IPS-11a (cell line): ENCODE measurements around the gene C6orf120.

Experiments used
- H3K4me3 ChIP-seq: one replicate; pipeline ENCODE4 v1.5.1; 2013; ENCODE audit warnings: low read depth, low read length, control low read depth

C6orf120 gene

DNA sequence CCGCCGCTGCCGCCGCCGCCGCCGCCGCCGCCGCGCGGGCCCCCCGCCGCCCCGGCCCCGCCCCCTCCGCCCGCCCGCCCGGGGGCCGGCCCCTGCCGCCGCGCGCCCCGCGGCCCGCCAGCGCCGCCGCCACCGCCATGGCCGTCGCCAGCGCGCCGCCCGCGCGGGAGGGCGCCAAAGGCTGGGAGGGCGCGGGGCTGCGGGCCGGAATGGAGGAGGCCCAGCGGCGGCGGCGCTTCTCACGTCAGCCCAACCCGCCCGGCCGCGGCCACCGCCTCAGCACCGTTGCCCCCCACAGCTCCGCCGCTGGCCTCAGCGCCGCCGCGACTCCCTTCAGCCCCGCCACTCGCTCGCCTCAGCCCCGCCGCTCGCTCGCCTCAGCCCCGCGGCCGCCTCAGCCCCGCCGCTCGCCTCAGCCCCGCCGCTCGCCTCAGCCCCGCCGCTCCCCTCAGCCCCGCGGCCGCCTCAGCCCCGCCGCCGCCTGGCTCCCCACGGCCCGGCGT lies 22.1 kb downstream of the C6orf120 start:
- peak overlapping the region; percentile 40 for H3K4me3 ChIP-seq

DNA sequence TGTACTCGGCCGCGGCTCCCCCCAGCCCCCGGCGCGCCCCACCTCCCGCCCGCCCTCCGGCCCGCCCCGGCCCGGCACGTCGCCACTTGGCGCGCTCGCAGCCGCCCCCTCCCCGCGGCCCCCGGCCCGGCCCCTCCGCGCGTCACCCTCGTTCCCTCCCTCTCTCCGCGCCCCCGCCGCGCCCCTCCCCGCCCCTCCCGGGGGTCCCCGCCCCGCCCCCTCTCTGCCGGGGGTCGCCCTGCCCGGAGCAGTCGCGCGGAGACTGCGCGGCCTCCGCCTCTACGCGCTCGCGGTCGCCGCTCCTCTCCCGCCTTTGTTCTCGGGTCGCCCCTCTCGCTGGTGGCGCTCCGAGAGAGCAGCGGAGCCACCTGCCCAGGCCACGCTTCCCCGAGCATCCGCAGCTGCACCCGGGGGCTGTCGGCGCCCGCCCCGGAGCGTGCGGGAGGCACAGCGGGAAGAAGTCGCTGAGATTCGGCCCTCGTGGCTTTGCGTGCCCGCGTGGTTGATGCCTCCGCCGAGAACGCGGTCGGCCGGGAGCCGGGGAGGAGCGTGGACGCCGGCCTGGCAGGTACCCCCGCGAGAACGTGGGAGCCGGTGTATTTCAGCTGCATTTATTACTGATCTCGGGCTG lies 22.7 kb downstream of the C6orf120 start, which contains the start of gene PHF10:
PHF10 (minus strand) TSS at position 7 of the 631 bp plus-strand sequence. CDS start 569 bp downstream, outside the sequence.
- H3K4me3 ChIP-seq, result peak within 1 kb of the TSS; percentile 78

DNA sequence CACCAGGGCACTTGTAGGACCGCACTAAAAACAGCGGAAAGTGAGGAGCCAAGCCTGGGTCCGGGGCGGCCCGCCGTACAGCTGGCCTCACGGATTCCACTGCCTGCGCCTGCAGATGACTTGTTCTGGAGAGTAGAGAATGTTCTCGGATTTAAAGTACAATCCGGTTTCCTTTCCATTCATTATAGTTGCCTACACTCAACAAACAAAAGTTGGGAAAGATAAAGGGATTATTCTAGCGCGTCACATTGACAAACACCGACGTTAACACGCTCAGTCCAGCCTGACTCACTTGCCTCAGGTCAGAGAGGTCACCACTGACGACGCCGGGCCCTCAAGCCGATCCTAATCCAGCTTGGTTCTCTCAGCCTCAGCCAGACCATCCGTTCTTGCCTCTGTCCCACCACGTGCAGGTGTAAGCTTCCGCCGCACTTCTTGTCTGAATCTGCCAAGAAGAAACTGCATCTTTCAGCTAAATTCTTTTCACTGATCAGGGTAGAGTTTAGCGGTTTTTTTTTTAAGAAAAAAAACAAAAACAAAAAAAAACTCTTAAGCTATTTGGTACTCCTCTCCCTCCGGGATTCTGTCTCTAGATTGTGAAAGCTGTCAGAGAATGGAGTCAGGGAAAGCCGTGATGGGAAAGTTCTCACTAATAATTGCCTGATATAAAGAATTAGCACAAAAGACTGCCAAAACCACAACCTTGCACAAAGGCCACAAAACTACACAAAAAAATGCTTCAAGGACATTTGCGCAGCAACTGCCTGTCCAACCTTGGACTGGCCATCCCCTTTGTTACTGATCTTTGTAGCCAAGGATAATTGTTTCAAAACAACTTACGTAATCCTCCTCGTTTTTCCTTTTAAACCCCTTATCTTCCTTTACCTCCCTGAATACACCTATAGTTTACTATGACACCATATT lies 23.5 kb downstream of the C6orf120 start:
- H3K4me3 ChIP-seq, result peak overlapping the region; percentile 78

DNA sequence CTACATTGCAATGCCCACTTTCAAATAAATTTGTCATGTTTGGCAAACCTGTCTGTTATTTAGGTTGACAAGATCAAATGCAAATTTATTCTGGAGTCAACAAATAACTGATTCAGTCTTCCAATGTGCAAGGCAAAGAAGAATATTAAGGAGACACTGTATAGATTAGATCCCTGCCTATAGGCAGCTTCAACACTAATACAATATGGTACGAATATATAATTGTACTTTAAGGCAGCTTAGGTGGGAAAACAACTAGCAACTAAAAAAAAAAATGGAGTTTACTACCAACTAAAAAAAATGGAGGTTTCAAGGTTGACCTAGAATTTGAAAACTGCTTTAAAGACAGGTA lies 24.1 kb downstream of the C6orf120 start:
- H3K4me3 ChIP-seq, result no peak overlapping the region

DNA sequence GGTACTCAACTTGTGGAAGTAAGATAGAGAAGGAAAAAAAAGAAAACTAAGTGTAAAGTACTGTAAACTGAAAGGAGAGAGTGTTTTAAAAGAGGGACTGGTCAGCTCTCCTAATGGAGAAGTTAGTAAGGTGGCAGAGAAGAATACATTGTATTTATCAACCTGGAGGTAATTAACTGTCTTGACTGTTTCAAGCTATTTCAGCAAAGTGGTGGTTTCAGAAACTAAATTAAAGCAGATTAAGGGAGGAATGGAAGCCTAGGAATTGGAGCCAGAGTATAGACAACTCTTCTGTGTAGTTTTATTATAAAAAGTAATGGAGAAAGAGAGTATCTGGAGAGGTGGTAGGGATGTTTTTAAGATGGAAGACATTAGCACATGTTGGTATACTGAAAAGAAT lies 25.0 kb downstream of the C6orf120 start:
- H3K4me3 ChIP-seq, result no peak overlapping the region

DNA sequence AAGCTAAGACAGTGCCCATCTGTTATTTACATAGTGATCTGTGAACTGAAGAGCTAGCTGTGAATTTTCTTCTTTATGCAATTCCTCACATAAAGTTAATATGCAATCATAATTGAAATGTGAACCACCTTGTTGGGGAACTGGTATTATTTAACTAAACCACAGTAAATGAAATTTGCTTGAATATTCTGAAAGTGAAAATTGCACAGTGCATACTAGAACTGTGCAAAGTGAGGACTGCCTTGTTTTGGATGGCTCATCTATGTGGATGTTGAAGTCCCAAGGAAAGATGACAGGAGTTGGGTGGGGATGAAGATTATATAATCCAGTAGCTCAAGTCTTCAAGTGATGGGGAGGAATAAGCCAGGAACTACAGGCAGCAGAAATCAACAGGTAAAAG lies 28.0 kb downstream of the C6orf120 start:
- H3K4me3 ChIP-seq, result no peak overlapping the region

DNA sequence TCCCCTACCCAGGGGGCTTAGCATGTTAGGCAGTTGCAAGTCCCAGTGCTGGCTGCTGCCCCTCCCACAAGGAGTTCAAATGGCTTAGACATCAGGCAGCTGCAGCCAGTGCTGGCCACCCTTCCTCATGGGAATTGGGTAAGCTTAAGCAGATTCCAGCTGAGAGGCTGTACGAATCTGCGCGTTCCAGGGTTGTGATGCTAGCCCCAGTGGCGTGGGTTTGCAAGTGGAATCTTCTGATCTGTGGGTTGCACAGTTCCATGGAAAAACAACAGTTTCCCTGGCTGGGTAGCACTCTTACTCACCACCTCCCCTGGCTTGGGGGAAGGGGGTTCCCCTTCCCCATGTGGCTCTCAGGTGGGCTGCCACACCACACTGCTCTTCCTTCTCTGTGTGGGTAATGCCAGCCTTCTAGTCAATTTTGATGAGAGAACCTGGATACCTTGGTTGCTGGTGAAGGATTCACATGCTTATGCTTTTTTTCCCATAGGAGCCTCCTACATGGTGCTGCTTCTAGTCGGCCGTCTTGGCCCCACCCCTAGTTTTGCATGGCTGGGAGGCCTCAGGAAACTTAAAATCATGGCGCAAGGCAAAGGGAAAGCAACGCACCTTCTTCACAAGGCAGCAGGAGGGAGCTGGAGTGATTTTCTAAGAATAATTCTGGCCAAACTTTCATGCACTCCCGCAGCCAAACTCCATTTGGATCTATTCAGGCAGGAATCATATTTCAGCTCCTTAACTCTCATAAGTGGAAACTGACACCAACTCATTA lies 36.5 kb downstream of the C6orf120 start:
- no peak overlapping the region for H3K4me3 ChIP-seq

DNA sequence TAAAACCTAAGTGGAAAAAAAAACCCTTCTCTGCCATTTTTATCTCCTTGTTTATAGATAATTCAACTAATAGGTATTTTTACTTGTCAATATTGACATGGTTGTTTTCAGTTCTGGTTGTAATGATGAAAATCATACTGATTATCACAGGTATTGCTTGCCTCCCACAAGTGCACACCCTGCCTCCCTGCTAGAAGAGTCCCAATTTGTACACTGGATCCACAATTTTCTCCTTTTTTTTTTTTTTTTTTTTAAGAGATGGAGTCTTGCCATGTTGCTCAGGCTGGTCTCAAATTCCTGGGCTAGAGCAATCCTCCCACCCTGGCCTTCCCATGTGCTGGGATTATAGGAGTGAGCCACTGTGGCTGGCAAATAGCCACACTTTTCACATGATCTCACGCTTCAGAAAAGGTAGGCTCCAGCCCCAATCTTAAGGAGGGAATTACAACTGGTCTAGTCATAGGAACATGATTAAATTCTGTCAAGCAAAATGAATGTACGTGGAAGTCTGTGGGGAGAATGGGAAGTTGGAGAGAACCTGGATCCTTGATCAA lies 37.1 kb downstream of the C6orf120 start:
- H3K4me3 ChIP-seq, result no peak overlapping the region

DNA sequence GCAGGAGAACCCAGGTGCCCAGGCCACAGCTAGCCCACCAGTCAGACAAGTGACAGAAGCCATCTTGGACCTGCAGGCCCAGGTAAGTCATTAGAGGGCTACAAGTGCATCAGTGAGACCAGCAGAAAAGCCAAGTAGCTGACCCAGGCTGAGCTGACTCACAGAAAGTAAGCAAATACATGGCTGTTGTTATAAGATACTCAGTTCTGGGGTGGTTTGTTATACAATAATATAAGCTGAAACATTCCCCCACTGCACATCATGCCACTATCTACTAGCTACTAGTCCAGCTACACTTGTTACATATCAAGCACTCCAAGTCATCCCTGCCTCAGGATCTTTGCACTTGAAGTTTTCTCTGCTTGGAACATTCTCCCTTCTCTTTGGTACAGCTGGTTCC lies 39.4 kb downstream of the C6orf120 start:
- H3K4me3 ChIP-seq, result no peak overlapping the region

DNA sequence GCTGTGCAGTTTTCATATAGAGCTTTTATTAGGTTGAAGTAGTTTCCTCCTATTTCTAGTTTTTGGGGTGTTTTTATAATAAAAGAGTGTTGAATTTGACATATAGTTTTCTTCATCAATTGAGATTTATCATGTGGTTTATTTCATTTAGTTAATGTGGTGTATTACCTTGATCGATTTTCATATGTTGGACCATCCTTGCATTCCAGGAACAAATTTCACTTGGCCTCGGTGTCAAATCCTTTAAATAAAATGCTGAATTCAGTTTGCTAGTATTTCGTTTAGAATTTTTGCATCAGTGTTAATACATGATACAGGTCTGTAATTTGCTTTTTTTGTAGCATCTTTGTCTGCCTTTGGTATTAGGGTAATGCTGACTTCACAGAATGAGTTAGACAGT lies 43.5 kb downstream of the C6orf120 start:
- no peak overlapping the region for H3K4me3 ChIP-seq

DNA sequence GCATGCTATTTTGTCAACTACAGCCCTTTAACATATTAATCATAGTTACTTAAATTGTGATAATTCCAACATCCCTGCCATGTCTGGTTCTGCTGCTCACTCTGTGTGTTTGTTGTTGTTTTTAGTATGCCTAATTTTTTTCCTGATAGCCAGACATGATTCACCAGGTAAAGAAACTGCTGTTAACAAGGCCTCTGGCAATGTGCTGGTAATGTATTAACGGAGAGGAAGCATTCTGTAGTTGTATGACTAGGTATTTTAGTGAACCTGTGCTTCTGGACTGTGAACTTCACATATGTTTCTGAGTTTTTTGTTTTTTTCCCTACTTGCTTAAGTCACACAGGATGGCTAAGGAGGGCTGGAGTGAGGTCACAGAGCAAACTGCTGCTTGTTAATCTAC lies 44.6 kb downstream of the C6orf120 start:
- H3K4me3 ChIP-seq, result no peak overlapping the region

DNA sequence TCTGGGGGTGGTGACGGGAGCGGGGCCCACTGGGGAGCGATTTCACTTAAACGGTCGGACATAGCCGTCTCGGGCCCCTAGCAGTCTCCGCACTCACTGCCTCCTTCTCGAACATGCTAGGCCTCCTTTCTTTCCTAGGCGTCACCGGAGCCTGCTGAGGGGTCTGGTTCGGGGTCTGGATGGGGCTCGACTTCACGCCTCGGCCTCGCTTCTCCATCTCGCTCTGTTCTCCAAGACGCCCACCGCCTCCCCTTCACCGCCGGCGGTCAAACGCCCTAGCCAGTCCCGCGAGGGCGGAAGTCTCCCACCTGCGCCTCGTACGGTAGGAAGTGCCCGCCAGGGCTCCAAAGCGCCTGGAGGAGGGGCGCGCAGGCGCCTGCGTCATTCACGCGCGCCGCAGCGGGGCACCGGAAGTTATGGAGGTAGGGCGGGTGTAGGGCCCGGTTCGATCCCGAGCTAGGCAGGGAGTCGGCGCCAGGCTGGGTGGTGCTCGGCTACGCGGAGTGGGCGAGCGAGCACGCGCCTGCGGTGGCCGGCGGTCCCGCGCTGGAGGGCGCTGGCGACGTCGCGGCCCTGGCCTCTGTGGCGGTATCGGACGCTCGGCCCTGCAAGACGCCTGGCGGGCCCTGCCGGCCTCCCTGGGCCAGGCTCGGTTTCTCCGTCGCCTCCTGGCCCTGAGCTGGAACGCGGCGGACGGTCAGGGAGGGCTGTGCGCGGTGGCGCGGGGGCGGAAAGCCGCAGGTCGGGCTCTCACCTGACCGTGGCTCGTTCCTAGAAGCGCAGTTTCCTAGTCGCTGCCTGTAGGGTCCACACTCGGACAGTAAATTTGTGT lies 49.5 kb downstream of the C6orf120 start, which contains the start of the genes DYNLT2 and ERMARD:
DYNLT2 (minus strand) TSS at position 331 of the 832 bp plus-strand sequence; CDS start at position 217, 114 bp downstream.
ERMARD (plus strand) TSS at position 381 of the 832 bp plus-strand sequence; CDS start at position 417, 36 bp downstream.
- peak within 1 kb of the TSS; percentile 90 for H3K4me3 ChIP-seq

DNA sequence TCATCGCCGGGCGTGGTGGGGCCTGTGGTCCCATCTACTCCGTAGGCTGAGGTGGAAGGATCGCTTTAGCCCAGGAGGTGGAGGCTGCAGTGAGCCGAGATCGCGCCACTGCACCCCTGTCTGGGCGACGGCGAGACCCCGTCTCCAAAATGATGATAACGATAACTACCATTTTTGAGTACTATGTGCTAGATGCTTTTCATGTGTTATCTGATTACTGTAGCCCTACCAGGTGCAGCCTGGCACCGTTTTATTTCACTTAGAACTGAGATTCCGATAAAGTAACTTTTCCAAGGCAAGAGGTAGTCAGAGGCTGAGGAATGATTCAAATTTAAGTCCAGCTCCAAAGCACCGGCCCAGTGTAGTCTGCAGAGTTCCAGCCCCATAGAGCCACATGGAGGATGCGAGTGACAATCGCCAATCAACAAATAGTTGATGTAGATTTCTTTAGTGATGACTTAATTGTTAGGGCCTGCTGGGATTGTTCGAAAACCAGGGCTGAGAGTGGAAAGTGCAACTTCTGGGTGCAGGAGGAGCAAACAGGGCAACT lies 50.2 kb downstream of the C6orf120 start:
- peak overlapping the region; percentile 90 for H3K4me3 ChIP-seq
